Lung microvascular endothelial cell (primary cell): ENCODE measurements around the gene NME8. TPM values are rescaled to one million over a fixed set of nuclear protein-coding genes. Genes with fewer than 3 reads are reported as not detected.

Experiments
- DNase-seq, 2 donors: peaks; one replicate each; pipeline versions ENCODE4 v3.0.0 to v3.0.0-alpha.2; 2010; ENCODE audit warnings: low read depth in 2 of 2
- total RNA-seq: library from RNA; depleted of rRNA; stranded (reverse); fragments of >200 nt; gene quantifications from 2 replicates; pipeline ENCODE4 v1.2.1, GENCODE V29; 2014

Gene NME8
- total RNA-seq, 1 donor from 2014 or later = not detected

DNA sequence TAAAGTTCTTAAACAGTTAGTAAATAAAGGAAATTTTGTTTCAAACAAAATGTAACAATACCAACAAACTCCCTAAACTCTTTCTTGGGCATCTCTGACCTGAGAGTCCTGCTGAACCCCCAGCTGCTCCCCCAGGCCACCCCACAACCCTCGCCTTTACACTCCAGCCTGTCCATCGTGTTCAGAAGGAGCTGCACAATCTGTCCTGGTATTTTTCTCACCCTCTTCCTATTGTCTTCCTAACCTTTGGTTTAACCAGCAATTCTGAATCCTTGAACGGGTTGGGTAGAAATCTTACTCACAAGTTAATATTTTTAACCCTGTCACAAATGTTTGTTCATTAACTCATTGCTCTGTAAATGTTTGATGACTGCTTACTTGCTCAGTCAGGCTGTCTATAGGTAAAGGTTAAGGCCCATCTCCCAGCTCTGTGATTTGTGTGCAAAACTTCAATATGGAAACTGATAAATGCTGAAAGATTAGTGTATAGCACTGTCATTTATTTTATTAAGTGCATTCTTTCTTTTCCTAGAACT is 51.4 kb downstream of the NME8 start:
- DNase-seq = no peak

- peak; percentile 31 to 70 for DNase-seq
Observed at GRCh38 chr7:37901236-37901827, 52.9 kb downstream of the NME8 start.

DNA sequence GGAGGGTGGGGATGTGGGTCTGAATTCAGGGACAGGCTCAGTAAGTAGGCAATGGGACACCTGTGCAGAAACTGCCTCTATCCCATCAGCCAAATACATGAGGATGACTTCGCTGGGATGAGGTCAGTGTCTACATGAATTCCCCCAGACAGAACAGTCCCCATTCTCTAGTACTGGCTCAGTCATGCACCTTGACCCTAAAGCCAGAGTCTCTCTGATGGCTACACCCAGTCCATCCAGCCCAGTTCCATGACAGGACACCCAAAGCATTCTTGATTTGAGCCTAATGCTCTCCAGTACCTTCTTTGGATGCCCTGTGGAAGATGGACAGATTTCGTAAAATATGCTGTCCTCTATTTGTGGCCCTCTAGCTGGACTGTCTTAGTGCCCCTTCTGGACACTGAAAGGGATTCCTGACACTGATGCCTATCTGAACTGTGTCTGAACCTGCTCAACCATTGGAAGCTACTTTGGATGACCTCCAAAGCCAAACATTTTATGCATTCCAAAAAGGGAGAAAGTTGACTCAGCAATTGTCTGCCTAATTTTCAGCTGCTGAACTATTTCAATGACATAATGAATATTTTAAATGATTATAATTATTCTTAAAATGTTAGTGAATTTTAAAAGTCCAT is 53.6 kb downstream of the NME8 start:
- DNase-seq = peak in 1 of 2 donors; percentile 61

DNA sequence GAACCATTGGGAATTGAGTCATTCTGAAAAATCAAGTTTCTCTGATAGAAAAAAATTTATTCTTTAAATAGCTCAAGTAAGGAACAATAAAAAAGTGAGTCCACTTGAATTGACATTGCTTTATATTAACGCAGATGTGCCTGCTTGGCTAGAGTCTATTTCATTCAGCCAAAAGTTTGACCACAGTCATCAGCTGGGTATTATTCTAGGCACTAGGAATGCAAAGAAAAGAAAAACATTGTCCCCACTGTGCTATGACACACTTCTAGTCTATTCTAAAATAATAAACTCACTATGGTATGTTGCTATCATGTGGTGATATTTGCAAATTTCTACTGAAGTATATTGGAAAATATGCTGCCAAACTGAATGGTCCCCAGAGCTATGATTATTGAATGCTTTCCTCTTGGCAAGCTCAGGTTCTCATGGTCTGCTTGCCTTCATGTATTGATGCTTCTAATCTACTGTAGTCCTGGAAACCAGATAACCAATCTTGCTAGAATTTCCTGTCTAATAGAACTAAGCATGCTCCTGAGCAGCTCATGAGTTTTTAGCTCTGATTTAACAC is 59.9 kb downstream of the NME8 start:
- peak in 1 of 2 donors; percentile 25 for DNase-seq

- DNase-seq = no peak
Observed at GRCh38 chr7:37912756-37913155, 64.4 kb downstream of the NME8 start.

GRCh38 chr7:37915438-37915837 is 67.0 kb downstream of the NME8 start:
- DNase-seq = peak in 1 of 2 donors; percentile 45

DNA sequence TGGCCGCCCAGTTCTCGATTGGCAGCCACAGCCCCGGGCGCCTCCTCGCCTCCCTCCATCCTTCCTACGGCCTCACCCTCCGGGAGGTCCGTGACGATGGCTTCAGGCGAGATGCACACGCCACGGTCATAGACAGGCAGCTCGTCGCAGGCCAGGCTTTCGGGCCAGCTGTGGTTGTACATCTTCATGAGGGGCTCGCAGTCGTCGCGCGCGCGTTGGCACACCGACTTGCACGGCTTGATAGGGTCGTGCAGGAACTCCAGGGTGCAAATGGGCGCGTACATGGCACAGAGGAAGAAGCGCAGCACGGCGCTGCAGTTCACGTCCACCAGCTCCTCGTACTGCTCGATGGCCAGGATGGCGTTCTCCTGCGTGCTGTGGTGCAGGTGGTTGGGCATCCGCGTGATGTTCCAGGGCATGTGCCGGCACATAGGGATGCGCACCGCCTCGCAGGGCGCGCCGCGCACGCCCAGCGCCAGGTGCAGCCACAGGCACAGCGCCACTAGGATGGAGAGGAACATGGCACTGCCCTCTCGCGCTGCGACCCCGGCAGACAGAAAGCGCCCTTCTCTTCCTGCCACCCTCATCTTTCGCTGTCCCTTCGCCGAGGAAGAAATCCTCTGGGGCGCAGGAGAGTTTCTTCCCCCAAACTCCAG is 67.7 kb downstream of the NME8 start:
- DNase-seq = peak in 1 of 2 donors; percentile 20

DNA sequence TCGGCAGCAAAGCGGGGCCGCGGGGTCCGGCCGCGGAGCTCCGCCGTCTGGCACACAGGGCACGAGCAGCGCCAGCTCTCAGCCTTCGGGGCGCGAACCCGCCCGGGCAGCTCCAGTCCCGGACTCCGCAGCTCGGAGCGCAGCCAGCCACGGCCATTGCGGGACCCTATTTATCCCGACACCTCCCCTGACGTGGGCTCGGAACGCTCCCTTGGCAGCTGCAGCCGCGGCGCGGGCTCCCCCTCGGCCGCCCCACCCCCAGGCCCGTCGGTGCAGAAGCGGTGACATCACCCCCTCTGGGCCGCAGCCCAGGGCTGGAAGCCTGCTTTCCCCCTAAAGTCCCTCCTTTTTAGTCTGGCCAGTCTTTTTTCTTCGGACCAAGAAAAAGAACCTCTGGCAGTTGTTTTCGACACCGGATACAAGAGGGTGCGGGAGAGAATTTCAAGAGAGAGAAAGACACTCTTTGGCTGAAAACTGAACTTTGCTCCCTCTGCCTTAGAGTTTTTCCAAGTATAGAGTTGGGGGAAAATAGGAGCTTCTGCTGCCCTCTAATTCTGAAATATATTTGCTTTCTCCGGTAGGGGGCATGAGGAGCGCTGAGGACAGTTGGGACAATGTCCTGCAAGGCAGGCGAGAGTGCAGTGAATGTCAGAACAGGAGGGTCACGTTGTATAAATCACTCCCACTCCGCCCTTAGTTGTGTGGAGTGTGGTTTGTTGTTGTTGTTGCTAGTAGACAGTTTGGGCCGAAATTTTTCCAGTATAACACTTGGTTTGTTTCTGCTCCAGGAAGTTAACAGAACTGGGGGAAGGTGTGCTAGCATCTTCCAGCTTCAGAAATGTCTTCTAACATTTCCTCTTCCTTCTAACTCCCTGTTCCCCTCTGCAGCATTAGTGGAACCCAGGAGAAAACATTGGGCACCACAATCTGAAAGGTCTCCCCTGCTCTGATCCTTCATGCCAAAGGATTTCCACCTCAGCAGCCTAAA is 68.6 kb downstream of the NME8 start, which contains the start of gene SFRP4:
Gene SFRP4 (minus strand): TSS at position 145 of the 988 bp plus-strand sequence. CDS start 280 bp downstream, outside the sequence.
- peak; percentile 36 to 67 for DNase-seq

DNA sequence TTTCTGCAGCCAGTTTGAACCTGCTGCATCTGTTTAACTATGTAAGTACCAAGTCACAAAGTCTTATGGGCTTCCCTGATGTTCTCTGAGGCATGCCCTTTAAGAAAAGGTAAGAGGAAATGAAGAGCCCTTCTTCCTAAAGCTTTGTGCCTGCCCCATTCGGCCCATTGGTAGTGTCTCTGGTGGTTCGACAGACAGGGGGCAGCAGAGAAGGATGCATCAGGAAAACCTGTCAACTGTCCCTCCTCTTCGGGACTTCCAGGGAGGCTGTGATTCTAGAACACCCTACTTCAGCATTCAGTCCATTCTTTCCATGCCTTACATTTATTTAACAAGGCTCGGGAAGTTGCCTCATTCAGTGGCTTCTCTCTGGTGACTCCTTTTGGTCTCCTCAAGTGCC is 70.1 kb downstream of the NME8 start:
- DNase-seq = no peak

DNA sequence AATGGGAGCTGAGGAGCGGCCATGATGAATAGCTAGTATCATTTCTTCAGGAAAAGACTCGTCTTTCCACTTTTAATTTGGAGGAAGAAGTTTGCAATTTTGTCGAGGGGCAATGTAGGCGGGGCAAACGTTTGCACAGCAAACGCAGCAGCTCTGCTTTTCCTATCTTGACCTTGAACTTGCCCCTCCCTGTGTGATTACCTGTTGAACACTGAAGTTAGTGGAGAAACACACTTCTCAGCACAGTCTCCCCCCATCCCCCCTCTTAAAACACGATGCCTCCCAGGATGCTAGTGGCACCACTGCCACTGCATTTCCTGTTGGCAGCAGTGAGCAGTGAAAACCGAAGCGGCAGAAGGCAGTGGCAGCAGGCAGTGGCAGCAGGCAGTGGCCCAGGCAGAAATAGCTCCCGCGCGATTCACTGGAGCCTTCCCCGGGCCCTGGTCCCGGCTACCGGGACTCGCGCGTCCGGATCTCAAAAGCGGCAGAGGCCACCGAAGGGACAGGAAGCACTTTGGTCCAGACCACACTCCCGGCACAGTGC is 72.0 kb downstream of the NME8 start, which contains the start of gene EPDR1:
Gene EPDR1 (plus strand): TSS at position 336 of the 544 bp plus-strand sequence. CDS start 300 bp downstream, outside the sequence.
- peak in 1 of 2 donors; percentile 22 for DNase-seq

- peak in 1 of 2 donors; percentile 14 for DNase-seq
Observed at GRCh38 chr7:37920849-37921805, 72.7 kb downstream of the NME8 start.

DNA sequence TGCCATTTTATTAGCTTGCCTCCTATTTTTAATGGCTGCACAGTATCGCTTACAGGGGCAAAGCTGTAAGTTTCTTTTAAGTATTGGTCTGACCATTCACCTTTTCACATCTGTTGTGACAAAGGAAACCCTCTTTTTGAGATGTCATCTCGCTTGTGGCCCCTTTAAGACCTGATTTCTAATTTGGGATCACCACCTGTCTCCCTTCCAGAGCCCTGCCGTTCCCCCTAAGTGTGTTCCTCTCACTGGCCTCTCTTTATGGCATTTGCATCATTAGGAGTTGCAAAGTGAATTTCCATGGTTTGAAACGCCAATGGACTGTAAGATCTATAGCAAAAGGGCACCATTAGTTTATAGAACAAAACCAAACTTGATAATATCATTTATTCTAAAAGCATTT is 73.5 kb downstream of the NME8 start:
- DNase-seq = no peak

DNA sequence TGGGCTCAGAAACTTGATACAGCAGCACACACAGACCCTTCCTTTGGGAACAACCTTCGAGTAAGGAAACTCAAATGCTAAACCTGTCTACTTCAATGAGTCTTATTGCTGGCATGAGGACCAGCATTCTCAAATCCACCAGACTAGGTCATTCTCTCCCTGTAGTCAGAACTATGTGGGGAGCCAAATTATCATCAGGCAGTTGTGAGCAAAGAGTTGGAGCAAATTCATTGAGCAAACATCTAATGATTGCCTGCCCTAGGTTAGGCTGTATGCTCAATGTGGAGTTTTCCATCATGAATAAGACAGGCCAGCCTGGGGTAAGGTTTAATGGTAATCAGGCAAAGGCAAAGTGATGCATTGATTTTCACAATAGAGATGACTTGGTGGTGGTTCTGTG is 75.6 kb downstream of the NME8 start:
- no peak for DNase-seq

- no peak for DNase-seq
Observed at GRCh38 chr7:37924491-37925041, 76.2 kb downstream of the NME8 start.

DNA sequence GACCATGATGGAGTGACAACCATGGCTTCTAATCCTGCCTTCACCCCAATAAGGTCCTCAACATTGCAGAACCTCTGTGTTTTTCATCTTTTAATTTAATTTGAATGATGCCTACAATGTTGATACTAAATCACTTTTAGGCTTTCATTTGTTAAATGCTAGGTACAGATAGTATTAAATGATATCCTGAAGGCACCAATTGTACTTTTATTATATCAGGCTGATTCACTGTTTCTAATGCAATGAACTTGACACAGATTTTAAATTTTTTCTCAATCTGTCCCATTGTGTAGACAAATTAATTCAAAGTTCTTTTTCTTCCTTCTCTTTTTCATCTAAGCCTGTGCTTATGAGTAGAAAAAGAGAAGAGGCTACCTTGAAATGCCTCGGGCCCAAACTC is 77.2 kb downstream of the NME8 start:
- no peak for DNase-seq

DNA sequence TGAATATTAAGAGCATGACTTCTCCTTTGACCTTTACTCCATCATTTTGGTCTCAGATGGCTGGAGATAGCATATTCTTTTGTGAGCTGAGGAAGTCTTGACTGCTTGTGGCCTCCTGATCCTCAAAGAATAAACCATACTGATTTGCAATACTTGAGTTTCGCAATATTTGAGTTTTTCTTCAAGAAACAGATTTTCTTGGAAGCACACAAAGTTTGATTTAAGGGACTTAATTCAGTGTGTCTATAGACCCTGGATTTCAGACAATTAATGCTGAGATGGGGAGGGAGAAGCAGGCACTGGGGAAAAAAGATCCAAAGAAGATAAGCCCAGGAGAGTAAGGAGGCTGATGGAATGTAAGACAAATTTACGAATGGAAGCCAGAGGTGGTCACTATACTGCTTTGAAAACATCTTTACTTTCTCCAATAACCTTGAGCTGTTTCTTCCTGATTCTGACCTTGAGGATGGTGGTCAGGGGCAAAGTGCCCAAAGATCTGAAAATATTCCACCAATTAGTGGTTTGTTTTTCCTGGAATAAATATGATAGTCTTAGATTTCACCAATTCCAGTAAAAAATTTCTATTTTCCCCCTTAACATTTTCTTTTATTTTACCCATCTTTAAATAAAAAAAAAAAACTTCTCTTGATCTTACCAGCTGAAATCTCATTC is 79.5 kb downstream of the NME8 start:
- DNase-seq = no peak

GRCh38 chr7:37928878-37929277 is 80.5 kb downstream of the NME8 start:
- no peak for DNase-seq

DNA sequence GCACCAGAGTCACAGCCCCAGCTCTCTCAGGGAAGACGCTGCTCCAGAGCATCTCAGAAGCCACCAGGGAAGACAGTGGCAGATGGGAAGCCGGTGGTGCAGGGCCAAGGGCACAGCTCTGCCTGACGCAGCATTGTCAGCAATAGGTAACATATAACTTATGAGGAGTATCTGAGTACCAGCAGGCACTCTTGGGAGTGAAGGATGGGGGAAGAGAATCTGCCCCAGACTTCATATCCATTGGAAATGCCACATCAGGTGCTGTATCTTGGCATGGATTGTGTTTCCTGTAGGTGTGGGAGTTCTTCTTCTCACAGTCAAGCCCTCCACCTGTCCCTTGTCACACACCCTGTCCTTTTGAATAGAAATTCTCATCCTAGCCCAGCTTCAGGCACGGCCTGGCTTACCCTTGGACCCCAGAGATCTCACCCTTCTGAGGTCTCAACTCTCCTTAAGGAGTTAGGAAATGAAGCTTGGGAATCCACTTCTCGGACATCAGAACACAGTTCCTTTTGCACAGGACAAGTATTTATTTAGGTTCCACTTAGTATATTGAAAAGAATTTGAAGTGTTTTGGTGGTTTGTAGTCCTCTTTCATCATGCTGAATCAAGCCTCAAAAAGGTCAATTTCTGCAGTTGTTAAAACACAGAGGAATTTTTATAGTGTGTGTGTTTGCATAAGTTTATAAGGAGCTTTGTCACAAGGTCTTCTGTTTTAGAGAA is 82.0 kb downstream of the NME8 start:
- DNase-seq = no peak
